Suppressor macrophage (primary cell): ENCODE data around the gene CLPTM1.

ENCODE experiments used
- DNase-seq, 4 experiments: peaks; one replicate each; pipeline ENCODE4 v3.0.0-alpha.2; 2020 to 2022

Gene CLPTM1

GRCh38 chr19:45010306-45010705 is 55.1 kb downstream of the CLPTM1 start:
- no peak for DNase-seq

DNA sequence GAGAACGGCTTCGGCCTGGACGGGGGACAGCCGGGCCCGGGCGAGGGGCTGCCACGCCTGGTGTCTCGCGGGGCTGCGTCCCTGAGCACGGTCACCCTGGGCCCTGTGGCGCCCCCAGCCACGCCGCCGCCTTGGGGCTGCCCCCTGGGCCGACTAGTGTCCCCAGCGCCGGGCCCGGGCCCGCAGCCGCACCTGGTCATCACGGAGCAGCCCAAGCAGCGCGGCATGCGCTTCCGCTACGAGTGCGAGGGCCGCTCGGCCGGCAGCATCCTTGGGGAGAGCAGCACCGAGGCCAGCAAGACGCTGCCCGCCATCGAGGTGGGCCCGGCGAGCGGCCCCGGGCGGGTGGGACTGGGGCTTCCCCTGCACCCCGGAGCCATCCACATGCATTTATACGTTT is 56.8 kb downstream of the CLPTM1 start:
- DNase-seq: peak in 1 of 4 experiments; percentile 0

- peak; percentile 68 to 81 (median 77) for DNase-seq
These were observed 61.5 kb downstream of the CLPTM1 start for GRCh38 chr19:45016388-45017314.

- DNase-seq: no peak
These were observed 64.0 kb downstream of the CLPTM1 start for GRCh38 chr19:45019187-45019586.

- peak in 3 of 4 experiments; percentile 13 to 47 (median 21) for DNase-seq
These were observed 64.9 kb downstream of the CLPTM1 start for GRCh38 chr19:45020071-45020470.

GRCh38 chr19:45021971-45022370 is 66.8 kb downstream of the CLPTM1 start:
- DNase-seq: no peak

GRCh38 chr19:45023048-45023447 is 67.9 kb downstream of the CLPTM1 start:
- no peak for DNase-seq

GRCh38 chr19:45025264-45025663 is 70.1 kb downstream of the CLPTM1 start:
- no peak for DNase-seq

GRCh38 chr19:45027371-45027770 is 72.2 kb downstream of the CLPTM1 start:
- DNase-seq: no peak

DNA sequence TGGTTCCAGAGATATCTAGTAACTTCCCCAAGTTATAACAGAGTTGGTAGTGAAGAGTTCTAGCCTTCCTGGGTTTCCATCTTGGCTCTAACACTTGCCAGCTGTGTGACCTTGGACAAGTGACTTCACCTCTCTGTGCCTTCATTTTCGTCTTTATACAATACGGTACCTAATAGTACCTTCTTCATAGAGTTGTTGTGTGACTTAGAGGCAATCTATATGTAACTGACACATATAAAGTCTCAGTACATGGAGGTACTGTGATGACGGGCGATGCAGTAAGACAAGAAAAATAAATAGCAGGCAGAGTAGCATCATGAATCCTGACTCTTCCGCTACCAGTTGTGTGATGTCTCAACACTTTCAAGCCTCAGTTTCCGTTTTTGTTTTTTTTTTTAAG is 75.6 kb downstream of the CLPTM1 start:
- no peak for DNase-seq

DNA sequence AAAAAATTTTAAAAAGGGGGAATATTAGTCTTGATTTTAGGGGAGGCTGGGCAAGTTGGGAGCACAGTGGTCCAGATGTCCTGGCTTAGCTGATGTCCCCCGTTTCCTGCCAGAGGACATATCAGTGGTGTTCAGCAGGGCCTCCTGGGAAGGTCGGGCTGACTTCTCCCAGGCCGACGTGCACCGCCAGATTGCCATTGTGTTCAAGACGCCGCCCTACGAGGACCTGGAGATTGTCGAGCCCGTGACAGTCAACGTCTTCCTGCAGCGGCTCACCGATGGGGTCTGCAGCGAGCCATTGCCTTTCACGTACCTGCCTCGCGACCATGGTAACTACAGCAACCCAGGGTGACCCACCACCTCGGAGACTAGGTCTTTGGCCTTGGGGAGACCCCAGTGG is 77.2 kb downstream of the CLPTM1 start:
- no peak for DNase-seq

- DNase-seq: no peak
These were observed 80.6 kb downstream of the CLPTM1 start for GRCh38 chr19:45035755-45036154.

GRCh38 chr19:45037393-45038169 is 82.4 kb downstream of the CLPTM1 start:
- DNase-seq: no peak

GRCh38 chr19:45038931-45039893 is 84.0 kb downstream of the CLPTM1 start, which contains the start of gene CLASRP:
CLASRP (plus strand) TSS chr19:45039045; CDS start chr19:45040213, 1,168 bp downstream.
- DNase-seq: peak; percentile 95 to 97 (median 96)

DNA sequence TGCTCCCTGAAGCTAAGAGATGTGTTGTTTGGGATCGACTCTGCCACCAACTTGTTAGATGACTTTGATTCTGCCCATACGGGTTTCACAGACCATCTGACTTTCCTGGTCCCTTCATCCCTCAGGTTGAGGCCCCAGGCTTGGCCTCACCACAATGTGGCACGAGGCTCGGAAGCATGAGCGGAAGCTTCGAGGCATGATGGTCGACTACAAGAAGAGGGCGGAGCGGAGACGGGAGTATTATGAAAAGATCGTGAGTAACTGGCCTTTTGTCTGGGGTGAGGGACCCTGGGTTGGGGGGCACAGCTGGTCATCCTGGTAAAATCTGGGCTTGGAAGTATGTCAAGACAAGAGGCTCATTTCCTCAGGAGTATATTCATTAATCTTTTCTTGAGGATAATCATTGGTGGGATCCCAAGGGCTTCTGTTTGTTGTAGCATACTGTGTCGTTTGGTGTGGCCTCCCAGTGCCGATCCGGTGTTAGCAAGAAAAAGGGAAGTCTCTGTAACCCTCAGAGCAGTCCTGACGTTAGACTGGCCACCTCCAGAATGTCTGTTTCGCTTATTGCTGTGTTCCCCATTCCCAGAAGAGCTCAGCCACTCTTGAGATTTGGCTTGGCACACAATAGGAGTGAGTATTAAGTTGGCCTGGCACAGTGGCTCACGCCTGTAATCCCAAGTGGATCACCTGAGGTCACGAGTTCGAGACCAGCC is 85.0 kb downstream of the CLPTM1 start:
- peak; percentile 84 to 92 (median 90) for DNase-seq

- peak in 1 of 4 experiments; percentile 10 for DNase-seq
These were observed 85.9 kb downstream of the CLPTM1 start for GRCh38 chr19:45041125-45041524.
